K562 (cell line): Measurements from ENCODE around the gene ACYP2. TPM values are rescaled to one million over a fixed set of nuclear protein-coding genes. Genes with fewer than 3 reads are reported as not detected.

ENCODE experiments used
- ATAC-seq: fragments of 200-7000 bp; cut with Tn5 transposase; 3 replicates; pipeline ENCODE4 v1.9.1; 2020; ENCODE audit warnings: moderate library complexity
- BruUV-seq: library from RNA; stranded (reverse); fragments of 400-500 nt; replicated peaks from 2 replicates; lab custom pipeline; 2021; lab: Mats Ljungman, UMichigan
- CTCF ChIA-PET: fragments of 300-600 bp; formaldehyde crosslinking; extraction: SDS; loops from one replicate; lab custom pipeline; 2021; ENCODE audit warnings: low intra/inter-chr PET ratio; lab: Yijun Ruan, JAX
- POLR2A ChIA-PET: fragments of 300-600, 350-650 bp; sonication (Branson Sonifier 250); formaldehyde crosslinking; extraction: SDS; loops from one replicate; lab custom pipeline; 2021; ENCODE audit warnings: antibody characterized with exemption, inconsistent platforms; lab: Yijun Ruan, JAX
- DNase-seq, 4 experiments: peaks; one replicate each; pipeline versions ENCODE4 v3.0.0 to v3.0.0-alpha.2; 2011 to 2018; ENCODE audit warnings: low spot score in 3 of 4, mixed read lengths in 3 of 4; ENCODE audit errors: extremely low read depth in 1 of 4
- FAIRE-seq: peaks from 2 replicates; lab custom pipeline; 2011; peaks lifted over from hg19 to GRCh38; lab: Jason Lieb, UNC
- H2AFZ ChIP-seq: 2 replicates; pipeline ENCODE4 v1.6.0; 2011; ENCODE audit warnings: low read depth, low read length, control low read depth, inconsistent platforms
- H3K27ac ChIP-seq: fragments of 200-600 bp; 3 replicates; pipeline ENCODE4 v1.8.0; 2011; ENCODE audit warnings: low read depth, mild to moderate bottlenecking, control low read depth, inconsistent platforms, low read length, moderate library complexity, mixed read lengths; ENCODE audit errors: extremely low read depth
- H3K27me3 ChIP-seq, 2 experiments: fragments of 300-600 bp in 1 of 2; 2 replicates in 1 of 2; 3 replicates in 1 of 2; pipeline versions ENCODE4 v1.6.0 to v1.8.0; 2011; ENCODE audit warnings: inconsistent platforms in 2 of 2, low read length in 2 of 2, mild to moderate bottlenecking in 1 of 2, mixed read lengths in 1 of 2, moderate library complexity in 1 of 2; ENCODE audit not compliant: control insufficient read depth in 2 of 2, insufficient read depth in 2 of 2
- H3K36me3 ChIP-seq: fragments of 300-600 bp; 3 replicates; pipeline ENCODE4 v1.8.0; 2011; ENCODE audit warnings: mild to moderate bottlenecking, low read length, inconsistent platforms; ENCODE audit not compliant: control insufficient read depth, insufficient read depth
- H3K4me1 ChIP-seq, 2 experiments: fragments of 200-600 bp in 1 of 2; replicated peaks in 1 of 2; 2 replicates in 1 of 2; 3 replicates in 1 of 2; pipeline versions ENCODE4 v1.5.1 to v1.8.0; 2011; ENCODE audit warnings: inconsistent platforms in 2 of 2, low read length in 2 of 2, mild to moderate bottlenecking in 1 of 2, mixed read lengths in 1 of 2, moderate library complexity in 1 of 2; ENCODE audit not compliant: control insufficient read depth in 2 of 2, insufficient read depth in 2 of 2
- H3K4me2 ChIP-seq: 2 replicates; pipeline ENCODE4 v1.6.1; 2011; ENCODE audit warnings: low read length, control low read depth, inconsistent platforms, mixed read lengths; ENCODE audit not compliant: insufficient read depth
- H3K4me3 ChIP-seq: fragments of 200-600 bp; sonication (generic), shearing (Covaris generic); 2 replicates; pipeline ENCODE4 v1.5.1; 2016; ENCODE audit warnings: control low read depth, inconsistent platforms
- H3K79me2 ChIP-seq: fragments of 200-600 bp; 3 replicates; pipeline ENCODE4 v1.8.0; 2011; ENCODE audit warnings: low read length, inconsistent platforms; ENCODE audit not compliant: control insufficient read depth, insufficient read depth
- H3K9ac ChIP-seq, 2 experiments: 2 replicates each; pipeline versions ENCODE4 v1.6.0 to v1.6.1; 2011; ENCODE audit warnings: low read depth in 2 of 2, low read length in 2 of 2, control low read depth in 1 of 2, inconsistent platforms in 1 of 2, mild to moderate bottlenecking in 1 of 2, mixed read lengths in 1 of 2; ENCODE audit not compliant: insufficient read depth in 1 of 2
- H3K9me1 ChIP-seq: one replicate; pipeline ENCODE4 v1.6.0; 2011; ENCODE audit warnings: inconsistent platforms, mild to moderate bottlenecking, low read length, moderate library complexity; ENCODE audit not compliant: control insufficient read depth, insufficient read depth
- H3K9me3 ChIP-seq: replicated peaks from 2 replicates; pipeline ENCODE4 v1.5.1; 2011; ENCODE audit warnings: low read depth, low read length, inconsistent platforms; ENCODE audit not compliant: control insufficient read depth, insufficient read depth
- H4K20me1 ChIP-seq: replicated peaks from 2 replicates; pipeline ENCODE4 v1.6.1; 2011; ENCODE audit warnings: low read length, inconsistent platforms, mixed read lengths; ENCODE audit not compliant: control insufficient read depth, insufficient read depth
- BHLHE40 ChIP-seq: IDR thresholded peaks from 2 replicates; pipeline ENCODE4 v1.6.1; 2011; ENCODE audit warnings: low read length, improper control_type of control experiment
- GATA2 ChIP-seq: sonication (generic); formaldehyde crosslinking; IDR thresholded peaks from 2 replicates; pipeline ENCODE4 v1.4.0; 2020; ENCODE audit warnings: mild to moderate bottlenecking, missing genetic modification reagents
- GATAD2A ChIP-seq: fragments of 450-650 bp; IDR thresholded peaks from 2 replicates; pipeline ENCODE4 v1.6.1; 2017
- KLF13 ChIP-seq: fragments of 450-650 bp; IDR thresholded peaks from 2 replicates; pipeline ENCODE4 v1.6.1; 2016; ENCODE audit warnings: missing genetic modification characterization, low read depth, mild to moderate bottlenecking, missing compliant biosample characterization, moderate library complexity, borderline replicate concordance
- MAZ ChIP-seq, 2 experiments: fragments of 450-650 bp in 1 of 2; sonication (generic) in 1 of 2; formaldehyde crosslinking; IDR thresholded peaks in 1 of 2; conservative IDR thresholded peaks in 1 of 2; 2 replicates each; pipeline versions ENCODE4 v1.4.0 to v1.5.0; 2020; ENCODE audit warnings: mild to moderate bottlenecking in 1 of 2, missing genetic modification reagents in 1 of 2
- SMARCB1 ChIP-seq: IDR thresholded peaks from 2 replicates; pipeline ENCODE4 v1.6.1; 2011; ENCODE audit warnings: improper control_type of control experiment, low read depth; ENCODE audit not compliant: insufficient read length
- STAT5A ChIP-seq: IDR thresholded peaks from 2 replicates; pipeline ENCODE4 v1.6.1; 2012; ENCODE audit warnings: low read length, inconsistent platforms, borderline replicate concordance
- YBX1 ChIP-seq: fragments of 450-650 bp; IDR thresholded peaks from 2 replicates; pipeline ENCODE4 v1.7.1; 2016; ENCODE audit warnings: mild to moderate bottlenecking
- ZC3H11A ChIP-seq: IDR thresholded peaks from 2 replicates; pipeline ENCODE4 v1.6.1; 2012; ENCODE audit warnings: low read depth, low read length, improper control_type of control experiment
- ZNF75A ChIP-seq: fragments of 450-650 bp; formaldehyde crosslinking; IDR thresholded peaks from 2 replicates; pipeline ENCODE4 v1.4.0; 2020; ENCODE audit warnings: mild to moderate bottlenecking
- ZSCAN32 ChIP-seq: fragments of 450-650 bp; formaldehyde crosslinking; IDR thresholded peaks from 2 replicates; pipeline ENCODE4 v1.4.0; 2020; ENCODE audit warnings: mild to moderate bottlenecking, moderate library complexity
- WGBS: fragments of 100-300 bp; shearing (Covaris generic); methylation state at CpG from one replicate; pipeline ENCODE4 v1.1.6; 2016; ENCODE audit warnings: low coverage, mixed read lengths; ENCODE audit not compliant: insufficient coverage; ENCODE audit errors: missing lambda C conversion rate; 5-methylcytosine and 5-hydroxymethylcytosine counted together
- in situ Hi-C: fragments of 300-500 bp; cut with MboI; formaldehyde crosslinking; loops from 4 replicates; pipeline ENCODE4 v1.15.0; 2018; ENCODE audit warnings: inconsistent platforms, mixed read lengths
- intact Hi-C: fragments of 100-400 bp; cut with micrococcal nuclease; formaldehyde crosslinking; loops from 2 replicates; pipeline ENCODE4 v1.14.2; 2022
- polyA plus RNA-seq, 8 experiments: library from polyadenylated mRNA; depleted of rRNA in 4 of 8; stranded (reverse) in 5 of 8; unstranded in 3 of 8; fragments of >200 nt; fragmentation: Nextera tagmentation in 2 of 8; fragmentation: Illumina TruSeq in 1 of 8; extraction: Ambion mirVana in 2 of 8; extraction: Trizol in 1 of 8; gene quantifications; 2 replicates each; pipeline versions ENCODE4 v1.2.1 to v1.2.3, GENCODE V29; 2011 to 2014; ENCODE audit warnings: inconsistent platforms in 1 of 8, missing spikeins in 1 of 8
- total RNA-seq, 7 experiments: library from RNA; depleted of rRNA in 6 of 7; stranded (reverse); fragments of >200 nt in 6 of 7; fragmentation: Illumina TruSeq in 2 of 7; extraction: Trizol in 2 of 7; gene quantifications; 2 replicates each; pipeline versions ENCODE4 v1.2.1 to v1.2.3, GENCODE V29; 2011 to 2021; ENCODE audit warnings: low replicate concordance in 1 of 7
- TF ChIP-seq, protein P1 (sequence below): sonication (generic); formaldehyde crosslinking; IDR thresholded peaks from 2 replicates; pipeline ENCODE4 v1.8.1; 2023; ENCODE audit warnings: mild to moderate bottlenecking, missing genetic modification reagents

The ACYP2 gene
- total and polyA plus RNA-seq, 9 of the 15 experiments (the other 6 are each of a cell fraction or from before 2014, with no cell fraction given), result 1.0 to 4.1 (median 2.0) TPM

DNA sequence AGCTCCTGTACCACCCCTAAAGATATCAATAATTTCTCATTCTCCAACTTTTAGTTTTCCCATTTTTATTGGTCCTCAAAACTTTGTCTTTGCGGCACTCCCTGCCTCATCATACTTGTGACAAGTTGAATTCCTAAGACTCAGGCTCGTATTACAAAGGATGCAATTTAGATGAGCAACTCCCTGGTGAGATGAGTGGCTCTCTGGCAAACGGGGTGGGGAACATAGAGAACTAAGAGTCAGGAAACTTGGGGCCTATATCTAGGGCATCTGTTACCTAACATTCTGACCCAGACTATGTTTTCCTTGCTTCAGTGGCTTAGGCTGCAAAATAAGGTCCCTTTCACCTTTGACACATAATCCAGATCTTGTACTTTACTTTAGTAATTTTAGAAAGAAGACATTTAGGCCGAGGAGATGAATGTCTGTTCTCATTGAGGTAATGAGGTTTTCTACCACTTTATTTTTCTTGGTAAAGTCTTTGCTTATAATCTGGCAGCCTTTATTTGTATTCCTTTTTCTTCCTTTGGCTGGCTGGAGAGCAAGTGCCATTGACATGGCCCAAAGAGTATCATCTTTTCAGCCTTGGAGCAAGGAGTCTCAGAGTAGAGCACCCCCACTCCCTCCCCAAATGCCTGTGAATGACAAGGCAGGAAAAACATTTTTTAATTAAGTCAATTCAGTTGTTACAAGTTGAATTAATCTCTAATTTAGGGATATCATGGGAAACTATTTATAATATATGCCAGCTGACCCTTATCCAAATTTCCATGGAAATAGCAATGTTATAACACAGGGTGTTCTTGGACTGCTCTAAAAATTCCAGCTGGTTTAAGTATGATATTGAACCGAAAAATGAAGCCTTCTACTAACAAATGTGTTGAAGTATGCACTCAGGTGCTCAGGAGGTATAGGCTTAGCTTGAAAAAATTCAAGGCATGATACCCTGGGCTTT lies 125.4 kb downstream of the ACYP2 start:
- 0 out of 3 replicates have a peak, but pooled peaks cover 7% of the 10 kb centered on the region for H3K79me2 ChIP-seq
- BruUV-seq, result no TSS peak
- H3K4me2 ChIP-seq, result no peak overlapping the region
- no peak for ATAC-seq
- H3K27ac ChIP-seq, result no peak overlapping the region
- H3K36me3 ChIP-seq, result peaks cover 8% of the 10 kb centered on the region; the same call in 1 of the 3 replicates
- no peak overlapping the region for H3K4me3 ChIP-seq
- WGBS, result 31% methylated on average over 5 of the region's 5 CpGs
- TF ChIP-seq ZC3H11A, result no peak
- no peak for TF ChIP-seq SMARCB1
- TF ChIP-seq BHLHE40, result no peak
- no peak for TF ChIP-seq YBX1
- TF ChIP-seq GATA2 (CRISPR knock-in tag), result no peak
- TF ChIP-seq, protein P1, sequence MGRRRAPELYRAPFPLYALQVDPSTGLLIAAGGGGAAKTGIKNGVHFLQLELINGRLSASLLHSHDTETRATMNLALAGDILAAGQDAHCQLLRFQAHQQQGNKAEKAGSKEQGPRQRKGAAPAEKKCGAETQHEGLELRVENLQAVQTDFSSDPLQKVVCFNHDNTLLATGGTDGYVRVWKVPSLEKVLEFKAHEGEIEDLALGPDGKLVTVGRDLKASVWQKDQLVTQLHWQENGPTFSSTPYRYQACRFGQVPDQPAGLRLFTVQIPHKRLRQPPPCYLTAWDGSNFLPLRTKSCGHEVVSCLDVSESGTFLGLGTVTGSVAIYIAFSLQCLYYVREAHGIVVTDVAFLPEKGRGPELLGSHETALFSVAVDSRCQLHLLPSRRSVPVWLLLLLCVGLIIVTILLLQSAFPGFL, result no peak
- TF ChIP-seq ZSCAN32, result no peak
- no peak for TF ChIP-seq GATAD2A
- no peak for TF ChIP-seq ZNF75A (CRISPR knock-in tag)
- TF ChIP-seq KLF13, result no peak
- TF ChIP-seq STAT5A, result no peak
- no peak for TF ChIP-seq MAZ (CRISPR knock-in tag; conservative IDR thresholded peaks at IDR 0.05 in 1 of 2, IDR thresholded peaks at IDR 0.05 in 1 of 2)
- TF ChIP-seq, all 486 proteins: peak for 0
- no peak overlapping the region for H2AFZ ChIP-seq
- H4K20me1 ChIP-seq, result no peaks in the 10 kb centered on the region
- FAIRE-seq (no peak), DNase-seq (no peak)
- intact Hi-C loops, result no loop called here
- no peaks in the 10 kb centered on the region for H3K4me1 ChIP-seq
- H3K9ac ChIP-seq, result no peak overlapping the region
- in situ Hi-C loops, result no loop called here
- H3K9me1 ChIP-seq, result no peaks in the 10 kb centered on the region
- H3K27me3 ChIP-seq, result no peaks in the 10 kb centered on the region
- POLR2A ChIA-PET, result no interaction called here
- CTCF ChIA-PET, result no interaction called here
- no peaks in the 10 kb centered on the region for H3K9me3 ChIP-seq
